ENCODE measurements around the gene TSPOAP1. TPM values are rescaled to one million over a fixed set of nuclear protein-coding genes. Genes with fewer than 3 reads are reported as not detected.

Gene TSPOAP1
- total RNA-seq, 3 donors from 2014 or later, result 2.6 to 42.1 (median 26.9) TPM

DNA sequence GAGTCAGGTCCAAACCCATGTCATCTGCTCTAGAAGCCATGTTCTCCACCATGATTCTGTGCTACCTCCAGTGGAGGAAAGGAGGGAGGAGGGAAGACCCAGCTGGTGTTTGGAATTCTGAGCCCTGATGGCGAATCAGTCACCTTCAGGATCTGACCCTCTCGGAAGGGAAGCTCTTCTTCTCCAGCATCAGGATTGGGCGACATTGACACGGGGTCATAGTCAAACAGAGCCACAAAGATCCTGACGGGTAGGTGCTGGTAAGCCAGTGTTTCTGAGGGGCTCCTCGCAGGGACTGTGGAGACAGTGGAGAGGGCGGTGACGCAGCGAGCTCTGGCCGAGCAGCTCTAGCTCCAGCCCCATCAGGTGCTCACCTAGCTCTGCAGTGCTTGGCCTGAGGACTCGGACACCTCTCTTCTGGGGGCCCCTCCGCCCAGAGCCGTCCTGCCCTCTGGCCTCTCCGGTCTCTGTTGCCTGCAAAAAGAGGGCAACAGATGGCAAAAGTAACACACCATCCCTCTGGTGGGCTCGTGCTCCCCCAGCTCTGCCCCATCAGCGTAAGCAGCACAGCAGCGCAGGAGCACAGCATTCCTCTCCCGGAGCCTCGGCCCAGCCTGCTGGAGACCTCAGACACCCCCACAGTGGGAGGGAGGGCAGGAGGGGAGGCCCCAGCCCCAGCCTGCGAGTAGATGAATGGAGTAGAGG lies 21.0 kb downstream of the TSPOAP1 start:
- Histone ChIP-seq H3K36me3 (no peaks in the 10 kb centered on the region), H3K27me3 (no peaks in the 10 kb centered on the region), H3K4me3 (no peak overlapping the region), H3K9me3 (no peaks in the 10 kb centered on the region), H3K4me1 (no peaks in the 10 kb centered on the region), H3K27ac (no peak overlapping the region)
- DNase-seq (ENCODE audit: low spot score in 2 of 2), result peak in 1 of 2 donors; percentile 2
- TF ChIP-seq, protein P1, sequence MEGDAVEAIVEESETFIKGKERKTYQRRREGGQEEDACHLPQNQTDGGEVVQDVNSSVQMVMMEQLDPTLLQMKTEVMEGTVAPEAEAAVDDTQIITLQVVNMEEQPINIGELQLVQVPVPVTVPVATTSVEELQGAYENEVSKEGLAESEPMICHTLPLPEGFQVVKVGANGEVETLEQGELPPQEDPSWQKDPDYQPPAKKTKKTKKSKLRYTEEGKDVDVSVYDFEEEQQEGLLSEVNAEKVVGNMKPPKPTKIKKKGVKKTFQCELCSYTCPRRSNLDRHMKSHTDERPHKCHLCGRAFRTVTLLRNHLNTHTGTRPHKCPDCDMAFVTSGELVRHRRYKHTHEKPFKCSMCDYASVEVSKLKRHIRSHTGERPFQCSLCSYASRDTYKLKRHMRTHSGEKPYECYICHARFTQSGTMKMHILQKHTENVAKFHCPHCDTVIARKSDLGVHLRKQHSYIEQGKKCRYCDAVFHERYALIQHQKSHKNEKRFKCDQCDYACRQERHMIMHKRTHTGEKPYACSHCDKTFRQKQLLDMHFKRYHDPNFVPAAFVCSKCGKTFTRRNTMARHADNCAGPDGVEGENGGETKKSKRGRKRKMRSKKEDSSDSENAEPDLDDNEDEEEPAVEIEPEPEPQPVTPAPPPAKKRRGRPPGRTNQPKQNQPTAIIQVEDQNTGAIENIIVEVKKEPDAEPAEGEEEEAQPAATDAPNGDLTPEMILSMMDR (IDR thresholded peaks at IDR 0.05), result no peak
- TF ChIP-seq POLR2A (IDR thresholded peaks at IDR 0.05), result no peak
- TF ChIP-seq POLR2AphosphoS5 (IDR thresholded peaks at IDR 0.05), result no peak
- intact Hi-C loops (cut with DNase I; ENCODE audit: low total_unique reads), result no loop called here

DNA sequence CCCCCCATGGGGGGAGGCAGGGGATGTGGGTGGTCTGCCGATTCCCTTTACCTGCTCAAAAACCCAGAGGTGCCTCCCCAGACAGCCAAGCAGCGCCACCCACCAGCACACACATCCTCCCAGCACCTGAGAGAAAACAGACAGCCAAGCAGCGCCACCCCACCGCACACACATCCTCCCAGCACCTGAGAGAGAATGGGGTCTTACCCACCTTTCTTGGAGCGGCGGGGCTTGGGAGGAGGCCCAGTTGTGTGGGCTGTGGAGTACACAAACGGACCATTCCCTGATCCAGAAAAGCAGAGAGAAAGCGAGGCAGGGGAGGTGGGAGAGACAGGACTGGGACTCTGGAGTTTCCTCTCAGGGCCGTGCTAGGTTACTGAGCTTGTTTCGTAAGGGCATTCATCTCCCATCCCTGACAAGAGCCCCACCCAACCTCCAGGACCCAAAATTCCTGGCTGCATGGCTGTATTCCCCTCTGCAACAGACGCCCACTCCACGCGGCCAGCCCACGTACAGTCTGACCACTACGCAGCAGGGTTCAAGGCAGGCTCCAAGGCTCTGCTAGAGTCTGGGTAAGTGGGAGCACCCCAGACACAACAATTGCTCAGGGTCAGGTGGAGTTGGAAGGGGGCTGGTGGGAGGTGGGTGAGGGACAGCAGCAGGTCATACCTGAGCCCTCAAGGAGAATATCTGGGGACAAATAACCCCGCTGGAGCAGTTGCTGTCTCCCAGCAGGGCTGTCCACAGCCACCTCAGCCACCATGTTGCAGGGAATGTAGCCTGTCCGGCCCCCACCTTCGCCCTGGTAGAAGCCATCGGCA lies 22.3 kb downstream of the TSPOAP1 start:
- H3K4me3 ChIP-seq, result no peak overlapping the region
- no peaks in the 10 kb centered on the region for H3K36me3 ChIP-seq
- TF ChIP-seq, protein P1 (IDR thresholded peaks at IDR 0.05), result no peak
- no peak for TF ChIP-seq POLR2A (IDR thresholded peaks at IDR 0.05)
- TF ChIP-seq POLR2AphosphoS5 (IDR thresholded peaks at IDR 0.05), result no peak
- H3K4me1 ChIP-seq, result no peaks in the 10 kb centered on the region
- no peaks in the 10 kb centered on the region for H3K9me3 ChIP-seq
- no peaks in the 10 kb centered on the region for H3K27me3 ChIP-seq
- peak in 1 of 2 donors; percentile 4 for DNase-seq (ENCODE audit: low spot score in 2 of 2)
- no peak overlapping the region for H3K27ac ChIP-seq
- intact Hi-C loops (cut with DNase I; ENCODE audit: low total_unique reads), result no loop called here

DNA sequence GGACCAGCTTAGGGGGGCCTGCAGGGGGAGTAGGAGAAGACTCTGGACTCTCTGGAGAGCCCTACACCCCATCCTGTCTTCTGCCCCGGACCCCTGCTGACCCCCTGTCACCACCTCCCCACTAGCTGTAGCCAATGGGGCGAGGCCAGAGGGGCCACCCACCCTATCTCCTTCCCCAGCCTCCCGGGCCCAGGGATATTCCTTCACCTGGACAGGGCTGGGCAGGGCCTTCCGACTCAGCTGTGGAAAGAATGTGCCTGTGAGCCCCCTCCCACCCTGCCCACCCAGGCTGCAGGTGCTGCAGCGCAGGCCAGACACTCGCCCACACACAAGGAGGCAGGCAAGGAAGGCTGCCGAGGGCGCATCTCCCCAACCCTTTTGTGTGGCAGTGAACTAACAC lies 23.0 kb downstream of the TSPOAP1 start:
- H3K27me3 ChIP-seq, result no peaks in the 10 kb centered on the region
- TF ChIP-seq, protein P1 (IDR thresholded peaks at IDR 0.05), result no peak
- TF ChIP-seq POLR2A (IDR thresholded peaks at IDR 0.05) (no peak), POLR2AphosphoS5 (IDR thresholded peaks at IDR 0.05) (no peak)
- no peak overlapping the region for H3K4me3 ChIP-seq
- no peak overlapping the region for H3K27ac ChIP-seq
- intact Hi-C loops (cut with DNase I; ENCODE audit: low total_unique reads), result no loop called here
- H3K9me3 ChIP-seq, result no peaks in the 10 kb centered on the region
- DNase-seq (ENCODE audit: low spot score in 2 of 2), result no peak
- H3K36me3 ChIP-seq, result no peaks in the 10 kb centered on the region
- H3K4me1 ChIP-seq, result no peaks in the 10 kb centered on the region

DNA sequence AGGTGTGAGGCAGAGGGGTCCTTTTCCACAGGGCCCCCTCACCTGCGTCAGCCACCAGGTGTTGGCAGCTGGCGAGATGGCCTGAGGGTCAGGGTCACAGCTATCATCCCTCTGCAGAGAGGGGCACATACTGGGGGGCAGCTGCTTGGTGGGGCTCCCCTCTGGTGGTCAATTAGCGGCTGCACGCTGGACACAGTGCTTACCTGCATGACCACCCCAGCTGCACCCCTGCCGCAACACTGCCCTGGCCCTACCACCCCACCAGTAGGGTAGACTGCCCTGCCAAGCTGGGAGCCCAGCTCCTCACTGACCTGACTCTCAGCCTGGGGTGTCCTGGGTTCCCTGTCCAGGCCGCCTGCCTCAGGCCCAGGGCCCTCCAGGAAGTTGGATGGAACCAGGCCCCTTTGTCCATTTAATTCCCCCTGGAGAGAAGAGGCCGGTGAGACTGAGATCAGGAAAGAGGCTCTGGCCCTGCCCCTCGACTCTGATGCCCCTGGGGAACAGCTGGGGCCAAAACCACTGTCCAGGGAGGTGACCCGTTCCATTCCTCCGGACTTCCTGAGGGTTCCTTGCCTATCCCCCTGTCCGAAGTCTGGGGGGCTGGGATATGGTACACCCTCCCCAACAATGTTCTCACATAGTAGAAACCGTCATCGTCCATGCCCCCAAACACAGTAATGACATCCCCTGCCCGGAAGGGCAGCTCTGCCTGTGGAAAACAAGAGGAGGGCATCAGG lies 23.7 kb downstream of the TSPOAP1 start:
- no peaks in the 10 kb centered on the region for H3K4me1 ChIP-seq
- H3K27me3 ChIP-seq, result no peaks in the 10 kb centered on the region
- intact Hi-C loops (cut with DNase I; ENCODE audit: low total_unique reads), result loop anchor here (5.0 kb wide), 1 partner anchor 1048 kb away; the partner anchor contains the start of gene MSI2
- no peak overlapping the region for H3K4me3 ChIP-seq
- no peaks in the 10 kb centered on the region for H3K9me3 ChIP-seq
- DNase-seq (ENCODE audit: low spot score in 2 of 2), result peak in 1 of 2 donors; percentile 12
- no peaks in the 10 kb centered on the region for H3K36me3 ChIP-seq
- H3K27ac ChIP-seq, result no peak overlapping the region
- TF ChIP-seq POLR2A (IDR thresholded peaks at IDR 0.05) (no peak), POLR2AphosphoS5 (IDR thresholded peaks at IDR 0.05) (no peak)
- TF ChIP-seq, protein P1 (IDR thresholded peaks at IDR 0.05), result no peak
